ENCODE results near the gene TSPAN18. TPM values are rescaled to one million over a fixed set of nuclear protein-coding genes. Genes with fewer than 3 reads are reported as not detected.

Gene TSPAN18
- total and polyA plus RNA-seq, 2 of the 4 experiments (the other 2 are of a cell fraction), result 0.36 to 1.1 TPM

GRCh38 chr11:44905131-44905866, 178.5 kb downstream of the TSPAN18 start:
- Histone ChIP-seq H3K4me1 (ENCODE audit: control insufficient read depth, insufficient read depth, low read length) (peaks cover 2% of the 10 kb centered on the region; the same call in 1 of the 2 replicates), H3K18ac (ENCODE audit: low read depth, low read length) (no peak overlapping the region), H3K9me3 (ENCODE audit: control insufficient read depth, insufficient read depth, low read length) (no peaks in the 10 kb centered on the region), H3K14ac (replicated peaks; ENCODE audit: low read depth, low read length) (no peak overlapping the region), H3K23ac (ENCODE audit: low read depth, low read length) (no peak overlapping the region), H4K5ac (ENCODE audit: low read depth, low read length) (no peak overlapping the region), H2AK9ac (replicated peaks; ENCODE audit: low read depth, low read length, poor library complexity) (no peak overlapping the region), H3K9me1 (ENCODE audit: insufficient read depth, low read length) (no peaks in the 10 kb centered on the region), H2BK20ac (ENCODE audit: low read depth, low read length) (no peak overlapping the region), H3K27ac (ENCODE audit: insufficient read depth, low read length) (no peak overlapping the region), H2BK120ac (ENCODE audit: low read depth, low read length) (no peak overlapping the region), H3K4me3 (ENCODE audit: insufficient read depth, low read depth, low read length) (no peak overlapping the region), H3K79me1 (ENCODE audit: low read depth in 1 of 2, low read length in 2 of 2) (no peaks in the 10 kb centered on the region), H4K91ac (ENCODE audit: insufficient read depth, low read depth, low read length) (no peak overlapping the region), H4K20me1 (ENCODE audit: insufficient read depth, low read length) (no peaks in the 10 kb centered on the region), H4K8ac (ENCODE audit: low read depth in 2 of 2, low read length in 2 of 2) (no peak overlapping the region), H3K4ac (ENCODE audit: low read depth, low read length) (no peak overlapping the region), H2AFZ (replicated peaks; ENCODE audit: low read length, poor library complexity) (no peak overlapping the region), H3K36me3 (ENCODE audit: control insufficient read depth, insufficient read depth, low read length) (no peaks in the 10 kb centered on the region), H2BK15ac (ENCODE audit: low read depth, low read length) (no peak overlapping the region), H3K4me2 (ENCODE audit: low read depth, low read length) (no peak overlapping the region), H2BK5ac (ENCODE audit: low read depth, low read length, poor library complexity, severe bottlenecking) (no peak overlapping the region), H3K9ac (ENCODE audit: low read depth, low read length) (no peak overlapping the region), H3K56ac (ENCODE audit: extremely low read depth, insufficient read depth, low read length) (no peak overlapping the region), H3K27me3 (ENCODE audit: control insufficient read depth, insufficient read depth, low read length) (peaks cover 25% of the 10 kb centered on the region), H2AK5ac (ENCODE audit: low read depth, low read length) (no peak overlapping the region)
- CTCF ChIA-PET, result no interaction called here
- 20% methylated on average over 2 of the region's 9 CpGs; no CpG with 5 or more reads in 1 of the 2 experiments for WGBS, 2 experiments (ENCODE audit: extremely low coverage in 2 of 2, insufficient read length in 1 of 2)
- in situ Hi-C loops (cut with MboI; ENCODE audit: low sequenced_read_pairs) (loop anchor here (25.0 kb wide), 1 partner anchor 793 kb away; no protein-coding TSS in a partner anchor), intact Hi-C loops (cut with micrococcal nuclease) (no loop called here), dilution Hi-C loops (cut with HindIII; ENCODE audit: low sequenced_read_pairs, unreplicated experiment) (no loop called here)
- no TSS peak for BruUV-seq (replicated peaks)
- ATAC-seq (ENCODE audit: low read depth), result peak; percentile 49
- DNase-seq, result peak; percentile 37
- POLR2A ChIA-PET (ENCODE audit: unreplicated experiment), result no interaction called here
- TF ChIP-seq FOS (IDR thresholded peaks at IDR 0.05; ENCODE audit: low read depth, low read length) (no peak), RCOR1 (IDR thresholded peaks at IDR 0.05; ENCODE audit: insufficient replicate concordance, low read length) (no peak), CEBPB (IDR thresholded peaks at IDR 0.05; ENCODE audit: low read depth, low read length) (no peak), CTCF (conservative IDR thresholded peaks at IDR 0.05; ENCODE audit: low read depth, low read length) (no peak), RAD21 (IDR thresholded peaks at IDR 0.05; ENCODE audit: low read length) (no peak), MAFK (IDR thresholded peaks at IDR 0.05; ENCODE audit: low read depth, low read length) (no peak), BHLHE40 (IDR thresholded peaks at IDR 0.05; ENCODE audit: low read depth, low read length) (no peak), RFX5 (IDR thresholded peaks at IDR 0.05; ENCODE audit: low read depth, low read length) (no peak), SMC3 (IDR thresholded peaks at IDR 0.05; ENCODE audit: low read depth, low read length) (no peak), MAZ (IDR thresholded peaks at IDR 0.05; ENCODE audit: borderline replicate concordance, low read depth, low read length) (no peak), ELK1 (IDR thresholded peaks at IDR 0.05; ENCODE audit: borderline replicate concordance, low read depth, low read length) (no peak), MXI1 (IDR thresholded peaks at IDR 0.05; ENCODE audit: borderline replicate concordance, low read depth, low read length) (no peak), NFE2L2 (IDR thresholded peaks at IDR 0.05; ENCODE audit: low read depth, low read length) (no peak), USF2 (IDR thresholded peaks at IDR 0.05; ENCODE audit: low read depth, low read length) (no peak), POLR2A (IDR thresholded peaks at IDR 0.05; ENCODE audit: low read depth, low read length) (no peak), CHD1 (IDR thresholded peaks at IDR 0.05; ENCODE audit: low read depth, low read length) (no peak)

Data from IMR-90 (cell line).